ENCODE measurements around the gene BORCS5.
"Not testable (repeated sequence)": the region's sequence is repeated elsewhere in the genome, so short reads cannot be mapped to it uniquely, and the experiment has no call there.

BORCS5 gene

DNA sequence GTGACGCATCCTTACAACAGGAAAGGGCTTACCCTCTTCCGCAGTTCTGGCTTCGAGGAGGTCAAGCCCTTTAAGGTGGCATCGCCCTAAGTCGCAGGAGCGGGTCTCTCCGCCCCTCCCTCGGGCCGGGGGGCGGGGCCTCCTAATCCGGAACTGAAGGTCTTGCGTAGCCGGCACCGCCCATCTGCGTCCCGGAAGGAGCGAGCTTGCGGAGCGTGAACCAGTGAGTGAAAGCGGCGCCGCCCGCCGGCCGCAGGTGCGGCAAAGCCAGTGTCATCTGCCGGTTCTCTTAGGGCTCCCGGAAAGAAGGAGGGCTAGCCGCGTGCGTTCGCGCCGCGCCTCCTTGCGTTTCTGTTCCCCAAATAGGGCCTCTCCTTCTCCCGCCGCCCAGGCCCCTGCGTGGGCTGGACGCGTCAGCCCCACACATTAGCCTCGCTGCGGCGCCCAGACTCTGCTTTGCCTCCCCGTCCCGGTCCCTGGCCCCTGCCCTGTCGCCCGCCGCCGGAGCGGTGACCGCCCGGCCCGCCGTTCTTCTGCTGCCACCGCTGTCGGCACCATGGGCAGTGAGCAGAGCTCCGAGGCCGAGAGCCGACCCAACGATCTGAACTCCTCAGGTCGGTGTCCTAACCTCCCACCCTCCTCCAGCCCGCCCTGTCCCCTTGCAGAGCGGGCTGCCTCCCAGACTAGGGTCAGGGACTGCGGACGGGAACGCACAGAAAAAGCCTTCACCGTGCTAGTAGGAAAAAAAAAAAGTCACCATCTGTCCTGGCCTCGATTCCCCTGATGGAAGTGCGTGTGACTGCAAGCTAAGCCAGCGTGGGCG is at the start of gene BORCS5:
TSS of gene BORCS5 (plus strand) at position 183 of the 823 bp plus-strand sequence. CDS start at position 557, 374 bp downstream.
- peak; percentile 88 for DNase-seq

GRCh38 chr12:12310695-12311094 is 46.2 kb upstream of the BORCS5 start:
- DNase-seq, result not testable (repeated sequence)

DNA sequence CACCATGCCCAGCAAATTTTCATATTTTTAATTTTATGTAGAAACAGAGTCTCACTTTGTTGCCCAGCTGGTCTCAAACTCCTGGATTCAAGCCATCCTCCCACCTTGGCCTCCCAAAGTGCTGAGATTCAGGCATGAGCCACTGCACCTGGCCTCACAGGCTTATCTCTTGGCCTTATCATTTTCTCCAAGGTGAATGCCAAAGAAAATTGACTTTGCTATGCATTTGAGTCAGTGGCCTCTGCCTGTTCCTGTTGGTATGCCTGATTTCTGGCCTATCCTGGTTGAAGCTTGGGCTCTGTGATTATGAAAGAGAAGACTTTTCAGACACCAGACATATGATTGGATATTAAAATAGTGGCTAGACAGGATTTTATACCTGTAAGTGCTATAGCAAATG is 41.0 kb upstream of the BORCS5 start:
- DNase-seq, result no peak

DNA sequence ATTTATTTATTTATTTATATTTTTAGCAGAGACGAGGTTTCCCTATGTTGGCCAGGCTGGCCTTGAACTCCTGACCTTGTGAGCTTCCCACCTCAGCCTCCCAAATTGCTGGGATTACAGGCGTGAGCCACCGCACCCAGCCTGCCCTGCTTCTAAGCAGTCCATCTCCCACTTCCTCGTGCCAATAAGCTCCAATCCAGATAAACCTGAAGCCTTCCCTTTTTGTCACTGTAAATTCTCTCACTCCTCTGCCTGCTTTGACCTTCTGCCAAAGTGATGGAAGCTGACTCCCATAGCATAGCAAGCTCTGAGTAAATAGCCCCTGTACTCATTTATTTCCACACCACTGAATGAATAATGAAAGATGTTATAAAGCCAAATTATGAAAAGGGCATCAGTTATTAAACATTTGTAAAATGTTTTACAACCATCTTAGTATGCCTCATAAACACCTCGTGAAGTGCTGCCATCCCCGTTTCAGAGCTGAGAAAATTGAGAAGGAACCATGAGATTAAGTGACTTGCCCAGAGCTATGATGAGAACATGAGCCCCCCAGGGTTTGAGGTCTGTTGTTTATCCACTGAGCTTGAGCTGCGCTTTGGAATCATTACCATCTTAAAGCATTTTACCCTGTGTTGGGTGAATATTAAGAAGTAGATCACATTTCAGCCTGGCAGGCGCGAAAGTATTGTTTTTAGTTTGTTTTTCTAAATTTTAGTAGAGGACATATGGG is 37.3 kb upstream of the BORCS5 start:
- no peak for DNase-seq

DNA sequence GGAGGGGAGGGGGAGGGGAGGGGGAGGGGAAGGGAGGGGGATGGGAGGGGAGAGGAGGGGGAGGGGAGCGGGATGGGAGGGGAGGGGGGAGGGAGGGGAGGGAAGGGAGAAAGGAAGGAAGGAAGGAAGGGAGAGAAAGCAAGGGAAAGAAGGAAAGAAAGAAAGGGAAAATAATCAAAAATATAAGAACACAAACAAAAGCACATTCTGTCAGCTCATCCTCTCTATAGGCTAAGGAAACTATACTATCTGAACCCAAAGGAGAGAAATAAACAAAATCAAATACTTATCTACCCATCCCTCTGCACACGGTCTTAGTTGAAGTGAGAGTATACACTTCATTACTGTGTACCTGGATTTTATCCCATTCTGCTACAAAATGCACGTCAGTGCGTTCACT is 33.8 kb upstream of the BORCS5 start:
- DNase-seq, result no peak

DNA sequence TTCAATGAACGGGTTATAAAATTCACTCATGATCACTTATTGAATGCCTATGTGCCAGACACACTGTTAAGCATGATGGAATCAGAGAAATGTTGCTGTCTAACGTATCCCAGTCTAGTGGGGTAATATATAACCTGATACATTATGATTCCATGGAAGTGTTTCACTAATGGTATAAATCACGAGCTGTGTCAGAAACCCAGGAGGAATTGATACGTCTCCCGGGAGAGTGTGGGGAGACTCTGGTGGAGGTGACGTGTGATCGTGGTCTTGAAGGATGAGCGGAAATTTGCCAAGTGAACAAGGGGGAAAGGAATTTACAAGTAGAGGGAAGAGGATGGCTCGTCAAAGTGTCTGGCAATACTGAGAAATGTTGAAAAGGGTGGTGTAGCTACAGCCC is 33.3 kb upstream of the BORCS5 start:
- DNase-seq, result no peak

GRCh38 chr12:12326262-12326661 is 30.6 kb upstream of the BORCS5 start:
- DNase-seq, result no peak

DNA sequence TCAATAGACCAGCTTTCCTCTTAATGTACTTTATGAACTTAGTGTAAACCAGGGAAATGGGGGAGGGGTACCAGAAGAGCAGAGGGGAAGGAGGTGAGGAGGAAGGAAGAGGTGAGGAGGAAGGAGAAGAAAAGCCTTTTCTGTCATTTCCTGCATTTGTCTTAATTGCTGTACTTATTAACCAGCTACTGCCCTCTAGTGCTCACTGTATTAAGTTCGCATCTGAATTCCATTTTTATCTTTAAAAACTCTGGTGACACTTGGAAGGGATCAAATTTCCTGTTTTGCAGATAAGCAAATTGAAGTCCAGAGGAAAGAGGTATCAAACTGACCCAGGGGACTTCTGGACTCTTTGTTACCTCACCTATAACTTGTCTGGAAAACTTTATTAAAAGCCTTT is 29.1 kb upstream of the BORCS5 start:
- peak; percentile 60 for DNase-seq

DNA sequence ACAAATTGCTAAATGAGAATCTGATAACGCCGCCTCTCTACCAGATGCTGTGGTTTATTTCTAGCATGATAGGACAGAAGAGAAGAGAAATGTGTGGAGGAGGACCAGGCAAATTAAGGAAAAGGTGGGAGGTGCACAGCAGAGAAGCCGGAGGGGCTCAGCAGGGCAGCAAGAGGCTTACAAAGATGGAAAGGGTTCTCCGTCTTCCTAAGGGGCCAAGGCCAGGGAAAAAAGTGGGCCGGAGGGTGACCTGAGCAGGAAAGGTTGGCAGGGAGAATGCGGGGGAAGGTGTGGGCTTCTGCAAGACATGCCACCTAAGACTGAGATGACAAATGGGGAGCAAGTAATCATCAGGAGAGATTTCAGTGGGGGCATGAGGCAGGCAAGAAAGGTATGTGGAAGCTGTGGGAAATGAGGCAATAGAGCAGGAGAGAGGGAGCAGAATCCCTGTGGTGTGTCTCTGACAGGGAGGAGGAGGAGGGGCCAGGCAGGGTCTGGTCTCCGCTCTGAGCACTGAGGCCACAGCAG is 25.6 kb upstream of the BORCS5 start:
- DNase-seq, result no peak

DNA sequence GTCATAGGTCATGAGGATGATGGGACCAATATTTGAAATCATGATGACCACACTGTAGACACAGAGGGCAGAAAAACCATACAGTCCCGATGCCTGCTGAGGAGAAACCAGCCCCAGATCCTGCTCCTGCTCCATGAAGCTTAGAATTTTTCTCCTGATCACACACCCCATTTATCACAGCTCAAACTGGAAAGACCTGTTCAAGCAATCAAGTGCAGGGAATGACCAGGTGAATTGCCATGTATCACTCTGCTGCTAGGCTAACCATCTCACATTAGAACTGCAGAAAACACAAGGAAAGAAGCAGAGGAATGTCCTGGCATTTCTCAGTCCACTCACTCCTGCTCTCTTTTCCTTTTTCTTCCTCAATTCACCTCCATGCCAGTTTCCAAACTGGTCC is 25.0 kb upstream of the BORCS5 start:
- DNase-seq, result no peak

- DNase-seq, result no peak
These were observed 23.2 kb upstream of the BORCS5 start for GRCh38 chr12:12333407-12334366.

- peak; percentile 54 for DNase-seq
These were observed 22.4 kb upstream of the BORCS5 start for GRCh38 chr12:12334367-12335040.

GRCh38 chr12:12336049-12336411 is 20.8 kb upstream of the BORCS5 start:
- no peak for DNase-seq

- DNase-seq, result no peak
These were observed 20.4 kb upstream of the BORCS5 start for GRCh38 chr12:12336511-12336910.

DNA sequence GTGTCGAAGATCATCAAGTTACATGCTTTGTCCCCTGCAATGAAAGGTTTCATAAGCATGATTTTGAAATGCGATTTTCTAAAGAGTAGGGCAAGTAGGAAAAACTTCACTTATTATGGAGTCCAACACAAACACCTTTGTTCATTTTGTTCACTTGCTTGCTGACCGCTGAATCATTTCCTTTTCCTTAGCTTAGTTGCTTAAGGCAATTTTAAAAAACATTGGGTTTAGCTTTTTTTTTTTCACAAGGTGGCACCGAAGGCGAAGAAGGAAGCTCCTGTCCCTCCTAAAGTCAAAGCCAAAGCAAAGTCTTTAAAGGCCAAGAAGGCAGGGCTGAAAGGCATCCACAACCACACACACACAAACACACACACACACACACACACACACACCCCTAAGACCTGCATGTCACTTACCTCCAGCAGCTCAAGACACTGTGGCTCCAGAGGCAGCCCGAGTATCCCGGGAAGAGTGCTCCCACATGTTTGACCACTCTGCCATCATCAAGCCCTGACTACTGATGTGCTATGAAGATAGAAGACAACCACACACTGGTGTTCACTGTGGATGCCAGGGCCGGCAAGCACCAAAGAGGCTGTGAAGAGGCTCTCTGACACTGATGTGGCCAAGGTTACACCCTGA is 18.2 kb upstream of the BORCS5 start:
- no peak for DNase-seq

DNA sequence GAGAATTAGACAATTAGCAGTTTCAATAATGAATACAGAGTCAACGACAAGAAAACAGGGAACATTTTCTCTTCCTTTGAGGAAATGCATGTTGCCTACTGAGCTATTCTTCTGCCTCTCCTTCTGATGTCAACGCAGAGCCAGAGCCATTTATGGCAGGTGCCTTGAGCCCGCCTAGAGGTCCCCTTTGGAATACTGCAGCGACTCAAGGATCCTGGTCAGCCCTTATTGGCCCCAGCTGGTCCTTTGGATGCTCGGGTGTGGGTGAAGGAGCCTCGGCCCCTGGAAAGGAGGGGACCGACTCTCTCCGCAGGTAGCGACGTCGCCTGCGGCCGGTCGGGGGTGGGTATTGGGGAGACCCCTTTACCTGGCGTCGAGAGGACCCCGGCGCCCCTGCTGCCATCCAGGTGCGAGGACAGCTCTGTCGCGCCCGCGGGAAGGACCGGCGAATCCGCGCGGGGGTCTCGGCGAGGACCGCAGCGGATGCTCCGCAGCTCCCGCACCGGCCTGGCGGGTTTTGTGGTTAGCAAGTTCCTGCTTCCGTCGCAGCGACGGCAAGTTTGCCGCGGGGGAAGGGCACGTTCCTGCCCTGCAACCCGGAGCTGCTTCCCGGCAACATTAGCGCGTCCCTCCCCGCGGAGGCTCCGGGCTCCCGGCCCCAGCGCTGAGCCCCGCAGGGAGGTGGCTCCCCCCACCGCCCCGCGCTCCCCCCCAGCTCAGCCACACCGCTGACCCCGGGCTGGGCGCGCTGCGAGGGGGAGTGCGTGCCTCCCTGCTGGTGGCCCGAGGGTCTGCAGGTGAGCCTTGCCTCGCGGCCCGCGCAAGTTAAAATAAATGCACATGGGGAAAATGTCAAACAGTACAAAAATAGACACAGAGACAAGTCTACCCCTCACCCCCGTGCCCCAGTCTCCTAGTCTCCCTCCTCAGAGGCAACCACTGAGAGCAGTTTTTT is 6.9 kb upstream of the BORCS5 start, which contains the start of gene MANSC1:
TSS of gene MANSC1 (minus strand) at position 532 of the 955 bp plus-strand sequence. CDS start 6,928 bp downstream, outside the sequence.
- DNase-seq, result peak; percentile 24

DNA sequence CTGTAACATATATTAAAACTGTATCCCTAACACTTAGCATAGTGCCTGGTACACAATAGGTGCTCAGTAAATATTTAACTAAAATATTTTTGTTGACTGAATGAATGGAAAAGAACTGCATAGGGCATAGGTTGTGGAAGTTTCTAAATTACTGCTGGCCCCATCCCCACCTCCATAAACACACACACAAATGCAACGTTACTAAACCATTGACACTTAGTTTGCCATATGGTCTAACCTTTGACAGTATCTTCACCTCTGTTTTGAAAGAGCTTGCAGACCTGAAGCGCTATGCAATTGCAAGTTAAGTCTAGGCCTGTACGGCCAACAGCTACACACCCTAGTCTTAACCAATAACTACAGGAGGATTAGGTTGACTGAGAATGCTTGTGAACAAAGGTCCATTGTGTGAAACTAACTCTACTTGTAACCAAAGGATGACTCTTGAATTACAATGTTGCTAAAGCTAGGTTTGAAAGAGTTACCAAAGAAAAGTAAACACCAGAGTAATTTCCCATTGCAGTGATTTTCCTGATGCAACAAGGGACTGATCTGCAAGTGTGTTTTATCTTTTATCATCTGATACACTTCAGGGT is 5.9 kb upstream of the BORCS5 start:
- no peak for DNase-seq

- not testable (repeated sequence) for DNase-seq
These were observed 5.3 kb upstream of the BORCS5 start for GRCh38 chr12:12351468-12352185.

DNA sequence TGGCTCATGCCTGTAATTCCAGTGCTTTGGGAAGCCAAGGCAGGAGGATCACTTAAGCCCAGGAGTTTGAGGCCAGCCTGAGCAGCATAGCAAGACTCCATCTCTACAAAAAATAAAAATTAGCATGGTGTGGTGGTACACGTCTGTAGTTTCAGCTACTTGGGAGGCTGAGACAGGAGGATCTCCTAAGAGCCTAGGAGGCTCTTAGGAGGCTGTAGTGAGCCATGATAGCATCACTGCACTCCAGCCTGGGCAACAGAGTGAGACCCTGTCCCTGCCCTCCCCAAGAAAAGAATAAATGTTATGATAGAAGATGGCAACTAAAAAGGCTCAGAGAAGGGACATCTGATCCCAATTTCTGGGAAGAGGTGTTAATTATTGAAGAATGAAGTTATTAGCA is 3.6 kb upstream of the BORCS5 start:
- no peak for DNase-seq
